ENCODE data around the gene TMEM115. TPM values are rescaled to one million over a fixed set of nuclear protein-coding genes. Genes with fewer than 3 reads are reported as not detected.

The TMEM115 gene
- total and polyA plus RNA-seq, 9 of the 15 experiments (the other 6 are each of a cell fraction or from before 2014, with no cell fraction given), result 1.6 to 26.9 (median 14.1) TPM

DNA sequence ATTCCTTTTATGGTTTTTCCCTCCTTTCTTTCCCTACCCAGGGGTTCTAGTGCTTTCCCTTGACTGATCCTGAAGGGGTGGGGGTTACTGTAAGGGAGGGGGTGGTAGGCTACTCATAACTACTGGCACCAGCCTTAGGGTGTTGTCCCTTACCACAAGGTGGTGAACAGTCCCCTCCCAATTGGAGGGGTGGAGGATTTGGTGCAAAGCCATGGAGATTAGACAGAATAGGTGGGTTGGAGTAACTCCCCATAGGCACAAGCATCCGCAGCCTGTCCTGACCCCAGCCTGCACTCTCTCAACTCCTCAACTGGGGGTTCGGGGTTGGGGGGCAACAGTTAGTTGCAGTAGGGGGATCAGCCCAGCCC lies 34.2 kb downstream of the TMEM115 start (continued):
- TF ChIP-seq, protein P1, sequence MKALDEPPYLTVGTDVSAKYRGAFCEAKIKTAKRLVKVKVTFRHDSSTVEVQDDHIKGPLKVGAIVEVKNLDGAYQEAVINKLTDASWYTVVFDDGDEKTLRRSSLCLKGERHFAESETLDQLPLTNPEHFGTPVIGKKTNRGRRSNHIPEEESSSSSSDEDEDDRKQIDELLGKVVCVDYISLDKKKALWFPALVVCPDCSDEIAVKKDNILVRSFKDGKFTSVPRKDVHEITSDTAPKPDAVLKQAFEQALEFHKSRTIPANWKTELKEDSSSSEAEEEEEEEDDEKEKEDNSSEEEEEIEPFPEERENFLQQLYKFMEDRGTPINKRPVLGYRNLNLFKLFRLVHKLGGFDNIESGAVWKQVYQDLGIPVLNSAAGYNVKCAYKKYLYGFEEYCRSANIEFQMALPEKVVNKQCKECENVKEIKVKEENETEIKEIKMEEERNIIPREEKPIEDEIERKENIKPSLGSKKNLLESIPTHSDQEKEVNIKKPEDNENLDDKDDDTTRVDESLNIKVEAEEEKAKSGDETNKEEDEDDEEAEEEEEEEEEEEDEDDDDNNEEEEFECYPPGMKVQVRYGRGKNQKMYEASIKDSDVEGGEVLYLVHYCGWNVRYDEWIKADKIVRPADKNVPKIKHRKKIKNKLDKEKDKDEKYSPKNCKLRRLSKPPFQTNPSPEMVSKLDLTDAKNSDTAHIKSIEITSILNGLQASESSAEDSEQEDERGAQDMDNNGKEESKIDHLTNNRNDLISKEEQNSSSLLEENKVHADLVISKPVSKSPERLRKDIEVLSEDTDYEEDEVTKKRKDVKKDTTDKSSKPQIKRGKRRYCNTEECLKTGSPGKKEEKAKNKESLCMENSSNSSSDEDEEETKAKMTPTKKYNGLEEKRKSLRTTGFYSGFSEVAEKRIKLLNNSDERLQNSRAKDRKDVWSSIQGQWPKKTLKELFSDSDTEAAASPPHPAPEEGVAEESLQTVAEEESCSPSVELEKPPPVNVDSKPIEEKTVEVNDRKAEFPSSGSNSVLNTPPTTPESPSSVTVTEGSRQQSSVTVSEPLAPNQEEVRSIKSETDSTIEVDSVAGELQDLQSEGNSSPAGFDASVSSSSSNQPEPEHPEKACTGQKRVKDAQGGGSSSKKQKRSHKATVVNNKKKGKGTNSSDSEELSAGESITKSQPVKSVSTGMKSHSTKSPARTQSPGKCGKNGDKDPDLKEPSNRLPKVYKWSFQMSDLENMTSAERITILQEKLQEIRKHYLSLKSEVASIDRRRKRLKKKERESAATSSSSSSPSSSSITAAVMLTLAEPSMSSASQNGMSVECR (CRISPR knock-in tag; IDR thresholded peaks at IDR 0.05), result no peak
- TF ChIP-seq EWSR1 (IDR thresholded peaks at IDR 0.05; ENCODE audit: borderline replicate concordance, low read depth, partially characterized antibody) (no peak), ZNF695 (CRISPR knock-in tag; IDR thresholded peaks at IDR 0.05) (no peak), TFAM (CRISPR knock-in tag; conservative IDR thresholded peaks at IDR 0.05) (no peak), NCOA2 (IDR thresholded peaks at IDR 0.05; ENCODE audit: partially characterized antibody in 2 of 2) (no peak), KHSRP (IDR thresholded peaks at IDR 0.05) (no peak), SOX6 (IDR thresholded peaks at IDR 0.05) (no peak)
- TF ChIP-seq, protein P2, sequence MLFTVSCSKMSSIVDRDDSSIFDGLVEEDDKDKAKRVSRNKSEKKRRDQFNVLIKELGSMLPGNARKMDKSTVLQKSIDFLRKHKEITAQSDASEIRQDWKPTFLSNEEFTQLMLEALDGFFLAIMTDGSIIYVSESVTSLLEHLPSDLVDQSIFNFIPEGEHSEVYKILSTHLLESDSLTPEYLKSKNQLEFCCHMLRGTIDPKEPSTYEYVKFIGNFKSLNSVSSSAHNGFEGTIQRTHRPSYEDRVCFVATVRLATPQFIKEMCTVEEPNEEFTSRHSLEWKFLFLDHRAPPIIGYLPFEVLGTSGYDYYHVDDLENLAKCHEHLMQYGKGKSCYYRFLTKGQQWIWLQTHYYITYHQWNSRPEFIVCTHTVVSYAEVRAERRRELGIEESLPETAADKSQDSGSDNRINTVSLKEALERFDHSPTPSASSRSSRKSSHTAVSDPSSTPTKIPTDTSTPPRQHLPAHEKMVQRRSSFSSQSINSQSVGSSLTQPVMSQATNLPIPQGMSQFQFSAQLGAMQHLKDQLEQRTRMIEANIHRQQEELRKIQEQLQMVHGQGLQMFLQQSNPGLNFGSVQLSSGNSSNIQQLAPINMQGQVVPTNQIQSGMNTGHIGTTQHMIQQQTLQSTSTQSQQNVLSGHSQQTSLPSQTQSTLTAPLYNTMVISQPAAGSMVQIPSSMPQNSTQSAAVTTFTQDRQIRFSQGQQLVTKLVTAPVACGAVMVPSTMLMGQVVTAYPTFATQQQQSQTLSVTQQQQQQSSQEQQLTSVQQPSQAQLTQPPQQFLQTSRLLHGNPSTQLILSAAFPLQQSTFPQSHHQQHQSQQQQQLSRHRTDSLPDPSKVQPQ (CRISPR knock-in tag; IDR thresholded peaks at IDR 0.05; ENCODE audit: borderline replicate concordance), result no peak
- TF ChIP-seq, protein P3, sequence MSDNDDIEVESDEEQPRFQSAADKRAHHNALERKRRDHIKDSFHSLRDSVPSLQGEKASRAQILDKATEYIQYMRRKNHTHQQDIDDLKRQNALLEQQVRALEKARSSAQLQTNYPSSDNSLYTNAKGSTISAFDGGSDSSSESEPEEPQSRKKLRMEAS (CRISPR knock-in tag; IDR thresholded peaks at IDR 0.05), result no peak
